GM21515 (cell line): ENCODE results near the gene MRPL42.
"Not testable (repeated sequence)": the region's sequence is repeated elsewhere in the genome, so short reads cannot be mapped to it uniquely, and the experiment has no call there.

Experiments used
- ATAC-seq: cut with Tn5 transposase; IDR thresholded peaks from one replicate; pipeline ENCODE4 v1.9.1; 2021; ENCODE audit not compliant: unreplicated experiment

MRPL42 gene

GRCh38 chr12:93443576-93443975 is 23.7 kb upstream of the MRPL42 start:
- ATAC-seq = no peak

GRCh38 chr12:93447555-93448290 is 19.6 kb upstream of the MRPL42 start:
- no peak for ATAC-seq

- no peak for ATAC-seq
Observed at GRCh38 chr12:93448796-93449195, 18.5 kb upstream of the MRPL42 start.

- ATAC-seq = no peak
Observed at GRCh38 chr12:93449277-93449676, 18.0 kb upstream of the MRPL42 start.

GRCh38 chr12:93451423-93452158 is 15.7 kb upstream of the MRPL42 start:
- no peak for ATAC-seq

- no peak for ATAC-seq
Observed at GRCh38 chr12:93453633-93454032, 13.7 kb upstream of the MRPL42 start.

- ATAC-seq = no peak
Observed at GRCh38 chr12:93456077-93456476, 11.2 kb upstream of the MRPL42 start.

GRCh38 chr12:93459097-93459496 is 8.2 kb upstream of the MRPL42 start:
- no peak for ATAC-seq

- no peak for ATAC-seq
Observed at GRCh38 chr12:93460003-93460402, 7.3 kb upstream of the MRPL42 start.

GRCh38 chr12:93460902-93461301 is 6.4 kb upstream of the MRPL42 start:
- no peak for ATAC-seq

GRCh38 chr12:93461503-93461902 is 5.8 kb upstream of the MRPL42 start:
- no peak for ATAC-seq

GRCh38 chr12:93465841-93466240 is 1.5 kb upstream of the MRPL42 start:
- ATAC-seq = no peak

GRCh38 chr12:93466625-93467350 is 526 bp upstream of the MRPL42 start:
- ATAC-seq = peak; percentile 3

GRCh38 chr12:93468008-93468371 is 676 bp downstream of the MRPL42 start:
- ATAC-seq = peak; percentile 22

- ATAC-seq = no peak
Observed at GRCh38 chr12:93469386-93469785, 2.1 kb downstream of the MRPL42 start.

GRCh38 chr12:93476555-93476954 is 9.2 kb downstream of the MRPL42 start:
- no peak for ATAC-seq

- no peak for ATAC-seq
Observed at GRCh38 chr12:93482721-93483120, 15.4 kb downstream of the MRPL42 start.

- ATAC-seq = no peak
Observed at GRCh38 chr12:93483151-93483807, 16.0 kb downstream of the MRPL42 start.

GRCh38 chr12:93484315-93484981 is 17.1 kb downstream of the MRPL42 start:
- ATAC-seq = no peak

GRCh38 chr12:93492808-93493207 is 25.5 kb downstream of the MRPL42 start:
- ATAC-seq = not testable (repeated sequence)

GRCh38 chr12:93494096-93494495 is 26.8 kb downstream of the MRPL42 start:
- ATAC-seq = no peak
